ENCODE results near the gene TBC1D22B. TPM values are rescaled to one million over a fixed set of nuclear protein-coding genes. Genes with fewer than 3 reads are reported as not detected.

TBC1D22B gene
- total and polyA plus RNA-seq, 9 of the 15 experiments (the other 6 are each of a cell fraction or from before 2014, with no cell fraction given): 4.8 to 24.2 (median 13.5) TPM

GRCh38 chr6:37244430-37245310 is 12.9 kb upstream of the TBC1D22B start (continued):
- TF ChIP-seq PKNOX1 (IDR thresholded peaks at IDR 0.05): peak; percentile 69
- no peak for TF ChIP-seq ZBTB49 (CRISPR knock-in tag; IDR thresholded peaks at IDR 0.05; ENCODE audit: borderline replicate concordance)
- TF ChIP-seq THRB (CRISPR knock-in tag; conservative IDR thresholded peaks at IDR 0.05): no peak
- TF ChIP-seq FOXA1 (IDR thresholded peaks at IDR 0.05; ENCODE audit: borderline replicate concordance): no peak
- peak; percentile 12; the same call in 1 of the 2 replicates for TF ChIP-seq PTTG1 (tag; IDR thresholded peaks at IDR 0.05; ENCODE audit: low read depth)
- TF ChIP-seq NCOA6 (IDR thresholded peaks at IDR 0.05): no peak
- no peak for TF ChIP-seq MCM7 (IDR thresholded peaks at IDR 0.05)
- TF ChIP-seq MXI1 (IDR thresholded peaks at IDR 0.05; ENCODE audit: low read depth, low read length): no peak
- peak; percentile 24; the same call in 1 of the 2 replicates for TF ChIP-seq ZNF766 (CRISPR knock-in tag; conservative IDR thresholded peaks at IDR 0.05)
- TF ChIP-seq XRCC3 (IDR thresholded peaks at IDR 0.05): no peak
- peak; percentile 93 for TF ChIP-seq FOXJ2 (tag; IDR thresholded peaks at IDR 0.05)
- TF ChIP-seq ZNF644 (tag; IDR thresholded peaks at IDR 0.05; ENCODE audit: low read depth): peak; percentile 61
- no peak for TF ChIP-seq NFYB (IDR thresholded peaks at IDR 0.05; ENCODE audit: extremely low read depth, insufficient read length)
- no peak for TF ChIP-seq MITF (IDR thresholded peaks at IDR 0.05)
- TF ChIP-seq FUS (optimal IDR thresholded peaks at IDR 0.05; ENCODE audit: low read depth, low read length): no peak
- no peak for TF ChIP-seq ZFP30 (CRISPR knock-in tag; IDR thresholded peaks at IDR 0.05; ENCODE audit: borderline replicate concordance)
- TF ChIP-seq AFF1 (IDR thresholded peaks at IDR 0.05; ENCODE audit: low read depth in 1 of 2, partially characterized antibody in 2 of 2): no peak
